Activated T-cell treated with anti-CD3 and anti-CD28 coated beads for 1 hour (primary cell): ENCODE results near the gene EXOSC6.
"Not testable (repeated sequence)": the region's sequence is repeated elsewhere in the genome, so short reads cannot be mapped to it uniquely, and the experiment has no call there.

Experiments used
- DNase-seq: peaks from one replicate; pipeline ENCODE4 v3.0.0-alpha.2; 2020; ENCODE audit warnings: low read depth

The EXOSC6 gene

DNA sequence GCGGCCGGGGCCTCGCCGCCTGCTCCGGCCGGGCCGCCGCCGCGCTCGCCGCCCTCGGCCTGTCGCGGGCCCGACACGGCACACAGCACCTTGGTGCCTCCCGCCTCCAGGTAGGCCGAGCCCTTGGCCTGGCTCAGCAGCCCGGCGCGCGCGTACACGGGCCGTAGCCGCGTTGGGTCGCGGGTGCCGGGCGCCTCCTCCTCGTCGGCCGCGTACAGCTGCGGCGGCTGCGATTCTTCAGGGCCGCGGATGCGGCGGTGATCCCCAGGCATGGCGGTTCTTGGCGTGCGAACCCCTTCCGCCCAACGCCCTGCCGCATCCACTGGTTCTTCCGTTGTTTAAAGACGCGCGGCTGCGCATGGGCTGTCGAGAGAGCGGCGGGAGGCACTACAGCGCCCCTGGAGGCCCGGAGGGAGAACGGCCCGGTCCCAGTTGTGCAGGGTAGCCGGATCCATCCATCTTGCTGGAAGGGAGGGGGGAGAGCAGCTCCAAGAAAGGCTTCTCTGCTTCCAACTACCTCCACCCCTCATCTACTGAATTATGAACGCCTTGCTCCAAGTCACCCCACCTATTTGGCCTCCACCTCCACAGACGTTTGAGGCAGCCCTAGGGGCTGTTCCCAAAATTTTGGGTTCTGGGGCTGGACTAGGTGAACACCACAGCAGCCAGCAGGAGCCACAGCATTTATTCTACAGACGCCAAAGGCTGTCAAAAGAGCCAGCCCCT is at the start of gene EXOSC6:
Gene EXOSC6 (minus strand): TSS at position 312 of the 726 bp plus-strand sequence. CDS start 40 bp downstream, at position 272.
- peak; percentile 86 for DNase-seq

DNA sequence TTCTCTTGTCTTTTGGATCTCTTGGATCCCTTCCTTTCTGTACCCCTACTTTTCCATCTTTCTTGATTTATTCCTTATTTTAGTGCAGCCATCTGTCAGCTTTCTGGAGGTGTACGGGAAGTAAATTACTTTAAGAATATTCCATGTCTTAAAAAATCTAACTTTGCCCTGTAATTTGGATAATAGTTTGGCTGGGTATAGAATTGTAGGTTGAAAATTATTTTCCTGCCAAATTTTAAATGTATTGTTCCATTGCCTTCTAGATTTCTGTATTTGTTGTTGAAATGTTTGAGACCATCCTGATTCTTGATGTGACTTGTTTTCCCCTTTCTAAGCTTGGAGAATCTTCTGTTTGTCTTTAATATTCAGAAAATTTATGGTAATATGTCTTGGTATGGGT is 49.4 kb upstream of the EXOSC6 start:
- no peak for DNase-seq

DNA sequence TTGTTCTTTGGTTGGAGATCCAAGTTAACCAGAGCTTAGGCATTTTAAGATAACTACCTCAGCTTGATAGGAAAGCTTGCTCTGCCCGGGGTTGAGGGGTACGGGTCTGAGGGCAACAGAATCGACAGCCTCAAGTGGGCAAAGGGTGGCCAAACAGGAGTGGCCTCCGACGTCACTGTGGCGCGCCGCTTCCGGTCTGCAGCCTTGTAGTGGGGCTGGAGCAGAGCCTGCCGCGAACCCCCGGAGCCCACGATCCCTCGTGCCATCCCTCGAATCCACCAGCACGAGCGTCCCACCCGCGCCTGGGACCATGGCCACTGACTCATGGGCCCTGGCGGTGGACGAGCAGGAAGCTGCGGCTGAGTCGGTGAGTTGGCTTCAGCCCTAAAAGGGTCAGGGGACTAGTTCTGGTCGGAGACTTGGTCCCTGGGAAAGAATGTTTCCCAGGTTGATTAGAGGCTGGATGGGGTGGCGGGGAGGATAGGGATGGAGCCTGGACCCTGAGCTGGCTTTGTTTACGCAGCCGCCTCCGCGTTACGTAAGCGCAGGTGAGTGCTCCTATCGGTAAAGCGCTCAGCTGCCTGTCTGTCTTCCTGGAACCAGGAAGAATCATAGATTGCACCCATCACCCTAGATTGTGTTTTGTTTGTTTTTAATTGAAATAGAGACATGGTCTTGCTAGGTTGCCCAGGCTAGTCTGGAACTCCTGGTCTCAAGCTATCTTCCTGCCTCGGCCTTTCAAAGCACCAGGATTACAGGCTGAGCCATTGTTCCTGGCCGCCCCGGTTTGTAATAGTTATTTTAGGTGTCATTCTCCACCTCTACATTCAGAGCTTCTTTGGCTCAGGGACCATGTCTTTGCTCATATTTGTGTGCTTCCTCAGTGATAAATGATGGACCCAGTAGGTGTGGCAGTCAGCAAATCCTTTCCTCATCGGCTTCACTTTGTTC is 47.5 kb upstream of the EXOSC6 start, which contains the start of gene DDX19B:
Gene DDX19B (plus strand): TSS at position 199 of the 951 bp plus-strand sequence. CDS start 112 bp downstream, at position 311.
- DNase-seq: peak; percentile 36

DNA sequence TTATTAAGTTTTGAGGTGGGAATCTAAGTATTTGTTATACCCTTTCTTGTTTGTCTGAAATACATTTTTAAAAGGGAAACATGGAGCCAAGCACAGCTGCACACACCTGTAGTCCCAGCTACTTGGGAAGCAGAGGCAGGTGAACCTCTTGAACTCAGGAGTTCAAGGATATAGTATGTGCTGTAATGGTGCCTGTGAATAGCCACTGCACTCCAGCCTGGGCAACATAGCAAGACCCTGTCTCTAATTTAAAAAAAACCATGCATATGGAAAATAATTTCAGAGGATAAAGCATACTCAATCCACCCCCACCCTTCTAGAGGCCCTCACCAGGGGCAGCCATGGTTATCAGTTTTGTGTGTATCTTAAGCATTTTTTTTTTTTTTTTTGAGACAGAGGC is 43.9 kb upstream of the EXOSC6 start:
- no peak for DNase-seq

DNA sequence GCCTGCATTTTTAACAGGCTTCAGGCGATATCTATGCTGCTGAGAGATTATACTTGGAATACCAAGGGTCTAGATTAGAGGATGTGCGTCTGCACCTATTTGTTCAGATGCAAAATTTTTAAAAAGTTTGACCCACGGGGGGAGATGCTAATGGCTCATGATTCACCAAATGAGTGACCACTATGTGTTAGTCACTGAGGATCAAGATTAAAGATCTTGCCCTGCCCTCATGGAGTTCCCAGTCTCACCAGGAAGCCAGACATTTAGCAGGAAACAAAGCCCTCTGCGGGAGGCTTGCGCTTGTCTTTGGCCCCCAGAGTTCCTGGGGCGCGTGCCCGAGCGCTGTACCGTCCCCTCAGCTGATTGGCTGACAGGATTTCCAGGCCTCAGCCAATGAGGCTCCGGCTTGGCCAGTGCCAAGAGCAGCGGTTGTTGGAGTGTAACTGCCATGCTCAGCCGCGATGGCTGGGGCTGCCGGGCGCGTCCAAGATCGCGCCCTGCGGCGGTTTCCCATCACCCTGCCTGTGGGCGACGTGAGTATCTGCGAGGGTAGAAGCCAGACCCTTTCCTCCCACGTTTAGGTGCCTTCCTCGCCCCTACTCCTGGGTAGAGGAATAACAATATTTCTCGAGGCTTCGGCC is 42.8 kb upstream of the EXOSC6 start:
- DNase-seq: no peak

DNA sequence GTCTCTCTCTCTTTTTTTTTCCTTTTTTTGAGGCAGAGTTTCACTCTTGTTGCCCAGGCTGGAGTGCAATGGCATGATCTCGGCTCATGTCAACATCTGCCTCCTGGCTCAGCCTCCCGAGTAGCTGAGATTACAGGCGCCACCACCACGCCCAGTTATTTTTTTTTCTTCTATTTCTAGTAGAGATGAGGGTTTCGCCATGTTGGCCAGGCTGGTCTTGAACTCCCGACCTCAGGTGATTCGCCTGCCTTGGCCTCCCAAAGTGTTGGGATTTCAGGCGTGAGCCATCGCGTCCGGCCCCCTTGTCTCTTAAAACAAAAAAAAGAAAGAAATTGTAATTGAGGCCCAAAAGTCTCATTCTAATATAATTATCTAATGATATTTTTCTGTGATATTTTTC is 40.4 kb upstream of the EXOSC6 start:
- DNase-seq: not testable (repeated sequence)

DNA sequence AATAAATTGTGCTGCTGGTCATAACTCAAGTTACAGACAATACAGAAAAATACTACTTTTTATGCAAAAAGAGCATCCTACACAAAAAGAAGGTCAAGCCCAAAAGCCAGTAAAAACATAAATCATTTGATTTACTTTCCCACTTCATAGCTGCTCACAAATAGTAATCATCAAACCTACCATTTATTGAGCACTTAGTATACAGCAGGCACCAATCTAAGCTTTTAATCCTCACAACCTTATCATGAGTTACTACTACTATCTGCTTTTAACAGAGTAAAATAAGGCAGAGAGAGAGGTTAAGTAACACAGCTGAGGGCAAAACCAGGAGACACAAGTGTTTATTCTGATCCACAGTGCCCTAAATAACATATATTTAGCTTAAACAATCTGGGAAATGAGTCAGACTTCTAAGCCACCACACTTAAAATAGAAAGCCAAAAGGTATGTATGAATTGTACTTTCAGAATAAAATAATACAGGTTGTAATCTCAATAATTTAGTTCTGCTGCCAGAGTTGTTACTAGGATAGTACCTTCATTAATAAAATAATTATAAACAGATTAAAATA is 39.3 kb upstream of the EXOSC6 start:
- DNase-seq: no peak

DNA sequence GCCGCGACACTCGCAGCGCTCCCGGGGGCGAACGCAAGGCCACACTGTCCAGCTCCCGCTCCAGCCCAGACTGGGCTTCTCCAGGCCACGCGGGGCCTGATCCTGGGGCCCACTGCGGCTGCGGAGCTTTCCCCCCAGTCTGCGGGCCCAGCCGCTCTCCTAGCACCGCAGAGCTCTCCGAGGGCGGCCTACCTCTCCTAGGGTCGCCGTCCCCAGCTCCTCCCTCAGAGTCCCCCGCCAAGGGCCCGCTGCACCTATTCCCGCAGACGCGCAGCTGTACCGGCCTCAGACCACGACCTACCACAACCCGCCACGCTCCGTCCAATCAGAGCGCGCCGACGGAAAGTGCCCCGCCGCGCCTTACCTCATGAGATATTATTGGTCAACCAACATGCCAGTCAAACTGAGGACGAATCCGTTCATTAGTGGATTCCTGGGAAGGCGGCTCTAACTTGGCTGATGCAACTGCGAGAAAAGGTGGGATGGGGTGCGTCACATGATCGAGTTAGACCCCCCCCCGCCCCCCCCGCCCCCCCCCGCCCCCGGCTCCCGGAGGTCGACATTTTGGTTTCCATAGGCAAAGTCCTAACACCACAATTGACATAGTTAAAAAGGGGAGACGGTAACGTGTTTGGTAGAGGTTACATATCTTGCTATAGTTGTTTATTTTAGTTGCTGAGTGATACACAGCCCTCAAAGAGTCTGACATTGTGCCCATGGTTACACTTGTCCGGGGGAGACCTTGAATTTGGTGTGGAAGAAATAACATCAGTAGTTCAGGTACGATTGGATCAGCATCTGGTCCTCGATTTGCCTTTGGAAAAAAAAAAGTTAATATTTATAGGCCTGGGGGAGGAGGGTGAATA is 37.7 kb upstream of the EXOSC6 start, which contains the start of gene AARS1:
Gene AARS1 (minus strand): TSS at position 278 of the 866 bp plus-strand sequence. CDS start 6,743 bp downstream, outside the sequence.
- DNase-seq: peak; percentile 85

DNA sequence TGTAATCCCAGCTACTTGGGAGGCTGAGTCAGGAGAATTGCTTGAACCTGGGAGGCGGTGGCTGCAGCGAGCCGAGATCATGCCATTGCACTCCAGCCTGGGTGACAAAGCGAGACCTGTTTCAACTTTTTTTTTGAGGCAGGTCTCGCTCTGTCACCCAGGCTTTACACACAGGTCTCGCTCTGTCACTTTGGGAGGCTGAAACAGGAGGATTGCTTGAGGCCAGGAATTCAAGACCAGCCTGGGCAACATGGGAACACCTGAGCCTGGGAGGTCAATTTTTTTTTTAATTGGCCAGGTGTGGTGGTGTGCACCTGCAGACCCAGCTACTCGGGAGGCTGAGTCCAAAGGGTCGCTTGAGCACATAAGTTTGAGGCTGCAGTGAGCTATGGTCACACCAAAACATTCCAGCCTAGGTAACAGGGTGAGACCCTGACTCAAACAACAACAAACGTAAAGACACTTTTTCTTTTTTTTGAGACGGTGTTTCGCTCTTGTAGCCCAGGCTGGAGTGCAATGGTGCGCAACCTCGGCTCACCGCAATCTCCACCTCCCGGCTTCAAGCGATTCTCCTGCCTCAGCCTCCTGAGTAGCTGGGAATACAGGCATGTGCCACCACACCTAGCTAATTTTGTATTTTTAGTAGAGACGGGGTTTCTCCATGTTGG is 35.7 kb upstream of the EXOSC6 start:
- DNase-seq: not testable (repeated sequence)

DNA sequence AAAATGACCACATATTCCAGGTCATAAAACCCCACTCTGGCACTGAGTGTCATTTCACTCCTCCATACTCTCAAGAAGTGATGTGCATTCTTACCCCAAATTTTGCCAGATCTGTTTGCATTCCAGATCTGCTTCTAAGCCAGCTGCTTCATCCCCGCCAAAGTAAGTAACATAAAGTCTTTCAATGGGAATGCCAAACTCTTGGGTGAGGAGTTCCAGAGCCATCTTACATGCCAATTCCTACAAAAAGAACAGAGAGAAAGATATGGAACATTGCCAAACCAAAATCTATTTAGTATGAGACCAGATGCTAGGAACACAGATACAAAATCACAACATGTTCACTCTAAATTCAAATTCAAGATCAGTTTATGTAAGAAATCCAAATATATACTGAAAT is 24.7 kb upstream of the EXOSC6 start:
- no peak for DNase-seq

DNA sequence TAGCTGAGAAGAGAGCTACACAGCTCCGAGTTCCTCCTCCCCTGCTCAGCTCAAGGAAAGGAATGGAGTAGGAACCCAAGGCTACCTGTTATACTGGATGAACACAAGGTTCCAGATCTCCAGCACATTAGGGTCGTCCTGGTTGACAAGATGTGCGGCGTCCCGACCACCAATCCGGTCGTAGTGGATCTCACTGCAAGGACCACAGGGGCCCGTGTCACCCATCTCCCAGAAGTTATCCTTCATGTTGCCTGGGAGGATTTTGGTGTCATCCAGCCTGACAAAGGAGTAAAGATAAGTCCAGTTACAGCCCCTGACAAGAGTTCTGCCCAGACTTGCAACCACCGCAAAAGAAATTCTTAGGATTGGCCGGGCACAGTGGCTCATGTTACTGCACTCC is 20.0 kb upstream of the EXOSC6 start:
- no peak for DNase-seq

DNA sequence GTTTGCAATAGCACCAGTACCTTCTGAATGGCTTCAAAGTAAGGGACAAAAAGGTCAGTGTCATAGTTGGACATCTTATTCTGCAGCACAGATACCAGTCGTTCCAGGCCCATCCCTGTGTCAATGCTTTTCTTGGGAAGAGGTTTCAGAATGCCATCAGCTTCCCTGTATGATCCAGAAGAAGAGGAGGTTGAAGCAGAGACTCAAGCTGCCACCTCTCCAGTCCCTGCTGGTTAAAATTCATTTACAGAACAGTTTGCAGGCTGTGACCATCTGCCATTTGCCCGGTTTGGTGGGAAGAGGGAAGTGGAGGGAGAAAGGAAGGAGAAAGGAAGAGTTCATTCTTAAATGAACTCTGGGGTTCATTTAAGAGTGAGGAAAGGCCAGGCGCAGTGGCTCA is 18.4 kb upstream of the EXOSC6 start:
- no peak for DNase-seq

DNA sequence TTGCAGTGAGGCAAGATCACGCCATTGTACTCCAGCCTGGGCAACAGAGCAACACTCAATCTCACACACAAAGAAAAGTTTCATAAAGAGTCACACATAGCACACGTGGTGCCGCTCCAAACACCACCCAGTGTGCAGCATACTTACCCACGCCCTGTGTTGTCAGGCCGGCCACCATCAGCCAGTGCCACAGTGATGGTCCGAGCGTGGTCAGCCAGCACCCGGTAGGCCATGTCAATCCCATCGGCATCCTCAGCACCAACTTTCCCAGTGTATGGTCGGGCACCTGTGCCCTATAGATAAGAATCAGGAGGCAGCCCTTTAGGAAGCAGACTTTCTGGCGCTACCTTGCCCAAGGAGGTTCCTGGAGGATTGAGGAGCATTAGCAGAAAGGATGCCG is 17.7 kb upstream of the EXOSC6 start:
- no peak for DNase-seq

DNA sequence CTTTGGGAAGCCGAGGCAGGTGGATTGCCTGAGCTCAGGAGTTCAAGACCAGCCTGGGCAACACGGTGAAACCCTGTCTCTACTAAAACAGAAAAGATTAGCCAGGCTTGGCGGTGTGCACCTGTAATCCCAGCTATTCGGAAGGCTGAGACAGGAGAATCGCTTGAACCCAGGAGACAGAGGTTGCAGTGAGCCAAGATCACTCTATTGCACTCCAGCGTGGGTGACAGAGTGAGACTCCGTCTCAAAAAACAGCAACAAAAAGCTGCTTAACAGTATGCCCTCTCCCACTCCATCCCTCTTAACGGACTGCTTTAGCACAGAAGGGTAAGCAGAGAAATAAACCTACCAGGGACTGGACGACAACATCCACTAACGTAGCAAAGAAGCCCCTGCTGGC is 16.2 kb upstream of the EXOSC6 start:
- not testable (repeated sequence) for DNase-seq

DNA sequence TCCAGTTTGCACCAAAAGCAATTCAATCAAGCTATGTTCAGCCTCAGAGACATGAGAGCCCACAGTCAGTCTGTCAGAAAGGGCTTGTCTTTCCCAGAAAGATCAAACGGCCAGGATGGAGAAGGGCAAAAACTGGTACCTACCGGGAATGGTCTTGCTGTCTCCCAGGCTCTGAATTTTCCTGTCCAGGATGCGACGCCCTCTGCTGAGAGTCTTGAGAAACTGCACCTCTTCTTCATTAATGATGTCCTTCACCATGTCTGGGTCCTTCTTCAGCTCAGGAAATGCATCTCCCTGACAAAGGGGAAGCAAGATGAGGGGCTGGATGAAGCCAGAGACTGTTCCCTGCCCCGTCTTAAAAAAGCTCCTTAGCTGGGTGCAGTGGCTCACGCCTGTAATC is 15.8 kb upstream of the EXOSC6 start:
- DNase-seq: no peak

DNA sequence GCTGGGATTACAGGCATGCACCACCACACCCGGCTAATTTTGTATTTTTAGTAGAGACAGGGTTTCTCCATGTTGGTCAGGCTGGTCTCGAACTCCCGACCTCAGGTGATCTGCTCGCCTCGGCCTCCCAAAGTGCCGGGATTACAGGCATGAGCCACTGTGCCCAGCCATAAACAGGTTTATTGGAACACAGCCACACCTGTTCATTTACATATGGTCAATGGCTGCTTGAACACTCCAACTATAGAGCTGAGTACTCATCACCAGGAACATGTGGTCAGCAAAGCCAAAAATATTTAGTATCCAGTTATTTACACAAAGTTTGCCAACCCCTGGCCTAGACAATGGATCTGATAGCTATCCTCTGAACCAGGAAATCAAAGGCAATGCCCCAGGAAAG is 8.2 kb upstream of the EXOSC6 start:
- DNase-seq: not testable (repeated sequence)

DNA sequence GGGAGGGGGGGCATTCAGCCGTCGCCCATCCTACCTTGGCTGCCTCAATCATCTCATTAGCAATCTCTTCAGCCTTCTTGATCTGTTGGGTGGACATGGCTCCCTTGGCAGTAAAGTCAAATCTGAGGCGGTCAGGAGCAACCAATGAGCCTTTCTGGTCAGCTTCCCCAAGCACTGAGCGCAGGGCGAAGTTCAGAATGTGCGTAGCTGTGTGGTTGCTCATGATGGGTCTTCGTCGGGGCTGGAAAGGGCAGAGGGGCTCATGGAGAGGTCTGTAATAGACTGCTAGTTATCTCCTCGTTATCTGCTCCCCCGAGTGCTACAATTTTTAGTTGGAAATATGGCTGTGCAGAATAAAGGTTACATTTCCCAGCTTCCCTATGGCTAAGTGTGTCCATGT is 7.2 kb upstream of the EXOSC6 start:
- DNase-seq: no peak

DNA sequence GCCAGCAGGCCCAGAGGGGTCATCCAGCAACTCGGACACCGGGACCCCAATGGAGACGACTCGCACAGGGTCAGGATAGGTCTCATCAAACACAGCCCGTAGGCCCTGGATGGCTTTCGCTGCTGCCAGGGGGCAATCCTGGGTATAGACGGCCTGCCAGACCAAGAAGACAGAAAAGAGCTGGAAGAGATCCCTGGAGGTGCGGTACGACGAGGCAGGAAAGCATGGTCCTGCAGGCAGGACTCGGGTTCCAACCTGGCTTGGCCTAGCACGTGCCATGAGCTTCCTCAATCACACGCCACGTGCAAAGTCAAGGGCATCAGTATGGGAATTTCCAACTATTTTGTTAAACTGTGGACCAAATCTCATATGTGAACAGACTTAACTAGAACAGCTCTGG is 6.3 kb upstream of the EXOSC6 start:
- DNase-seq: no peak

DNA sequence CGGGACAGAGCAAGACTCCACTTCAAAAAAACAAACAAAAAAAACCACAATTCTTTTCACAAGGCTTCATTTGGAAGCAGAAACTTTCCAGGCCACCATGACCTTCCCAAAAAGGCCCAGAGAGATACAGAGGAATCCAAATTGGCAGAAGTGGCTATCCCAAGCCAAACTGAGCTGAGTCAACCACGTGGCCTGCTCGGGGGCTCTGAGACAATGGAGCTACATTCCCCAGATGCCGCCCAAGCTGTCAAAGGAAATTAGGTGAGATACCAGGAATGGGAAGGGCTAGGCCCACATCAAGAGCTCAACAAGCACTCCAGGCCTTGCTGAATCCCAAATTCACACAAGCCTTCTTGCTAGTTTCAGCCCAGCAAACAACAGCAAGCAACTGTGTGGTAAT is 5.7 kb upstream of the EXOSC6 start:
- no peak for DNase-seq

DNA sequence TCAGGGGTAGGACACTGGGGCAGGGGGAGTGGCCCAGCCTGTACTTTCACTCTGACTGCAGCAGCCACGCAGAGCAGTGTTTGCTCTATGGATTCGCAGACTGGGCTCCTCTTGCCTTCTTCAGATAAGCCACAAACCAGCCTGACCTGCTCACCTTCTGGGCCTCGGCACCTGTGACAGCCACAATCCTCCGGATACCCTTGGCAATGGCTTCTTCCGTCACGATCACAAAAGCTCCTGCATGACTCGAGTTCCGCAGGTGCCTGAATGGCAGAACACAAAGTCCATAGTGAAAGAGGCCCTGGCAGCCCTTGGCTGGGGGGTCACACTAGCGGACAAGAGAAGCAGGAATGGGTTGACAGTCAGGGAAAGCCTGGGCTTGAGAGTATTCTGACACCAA is 3.8 kb upstream of the EXOSC6 start:
- DNase-seq: no peak

DNA sequence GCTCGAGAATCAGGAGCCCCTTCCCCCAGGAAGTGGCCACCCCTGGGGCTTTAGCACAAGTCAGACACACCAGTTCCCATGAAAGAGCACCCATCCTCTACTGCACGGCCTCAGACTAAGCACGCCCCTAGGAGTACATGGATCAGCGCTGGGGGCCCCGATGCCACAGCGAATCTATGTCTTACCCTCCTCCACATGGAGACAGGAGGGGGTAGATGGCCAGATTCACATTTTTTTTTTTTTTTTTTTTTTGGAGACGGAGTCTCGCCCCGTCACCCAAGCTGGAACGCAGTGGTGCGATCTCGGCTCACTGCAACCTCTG is 3.2 kb upstream of the EXOSC6 start:
- no peak for DNase-seq
